SU-DHL-6 (cell line): Measurements from ENCODE around the gene ABHD5.

Experiments used
- H2AFZ ChIP-seq: fragments of 200-600 bp; sonication (generic); 2 replicates; pipeline ENCODE4 v1.6.1; 2014; ENCODE audit warnings: low read depth, mild to moderate bottlenecking, moderate library complexity, mixed read lengths, antibody characterized with exemption, low read length; ENCODE audit not compliant: severe bottlenecking
- H3F3A ChIP-seq: fragments of 200-600 bp; shearing (Covaris generic); 2 replicates; pipeline ENCODE4 v1.6.0; 2016; ENCODE audit warnings: antibody characterized with exemption, mild to moderate bottlenecking; ENCODE audit not compliant: insufficient read depth
- H3K27ac ChIP-seq: fragments of 200-600 bp; sonication (generic); 2 replicates; pipeline ENCODE4 v1.5.1; 2016; ENCODE audit warnings: low read depth, mild to moderate bottlenecking, low read length, moderate library complexity, mixed read lengths
- H3K27me3 ChIP-seq: fragments of 200-600 bp; sonication (generic), shearing (Covaris generic); 2 replicates; pipeline ENCODE4 v1.6.0; 2014; ENCODE audit warnings: mild to moderate bottlenecking, low read length
- H3K36me3 ChIP-seq: fragments of 200-600 bp; sonication (generic); 2 replicates; pipeline ENCODE4 v1.6.1; 2014; ENCODE audit warnings: mild to moderate bottlenecking, low read length, mixed read lengths
- H3K4me2 ChIP-seq: fragments of 300-600, 200-600 bp; shearing (Covaris generic), sonication (generic); 2 replicates; pipeline ENCODE4 v1.6.0; 2014; ENCODE audit warnings: low read length, low read depth, mild to moderate bottlenecking; ENCODE audit not compliant: poor library complexity, severe bottlenecking
- H3K4me3 ChIP-seq: fragments of 200-600 bp; sonication (generic); 2 replicates; pipeline ENCODE4 v1.5.1; 2014; ENCODE audit warnings: antibody characterized with exemption, low read length, mild to moderate bottlenecking, mixed read lengths; ENCODE audit not compliant: insufficient read depth, poor library complexity, severe bottlenecking
- H3K79me2 ChIP-seq: fragments of 200-600 bp; sonication (generic); 2 replicates; pipeline ENCODE4 v1.6.1; 2014; ENCODE audit warnings: mild to moderate bottlenecking, low read length, moderate library complexity; ENCODE audit not compliant: insufficient read depth
- H3K9ac ChIP-seq: fragments of 200-600 bp; sonication (generic); 2 replicates; pipeline ENCODE4 v1.7.0; 2014; ENCODE audit warnings: mild to moderate bottlenecking, low read length
- H3K9me2 ChIP-seq: fragments of 200-600 bp; sonication (generic); replicated peaks from 2 replicates; pipeline ENCODE4 v1.6.1; 2014; ENCODE audit warnings: low read length; ENCODE audit not compliant: insufficient read depth
- H3K9me3 ChIP-seq: fragments of 200-600 bp; sonication (generic); 2 replicates; pipeline ENCODE4 v1.6.1; 2014; ENCODE audit warnings: low read length, mixed read lengths; ENCODE audit not compliant: insufficient read depth
- H4K20me1 ChIP-seq: fragments of 200-600 bp; sonication (generic); 2 replicates; pipeline ENCODE4 v1.6.1; 2014; ENCODE audit warnings: low read depth, mild to moderate bottlenecking, antibody characterized with exemption, low read length, moderate library complexity, mixed read lengths
- CTCF ChIP-seq: fragments of 200-600 bp; sonication (generic); IDR thresholded peaks from one replicate; pipeline ENCODE4 v1.5.1; 2017; ENCODE audit warnings: antibody characterized with exemption, mild to moderate bottlenecking, low read length, moderate library complexity; ENCODE audit not compliant: insufficient read depth, poor library complexity, severe bottlenecking
- EZH2phosphoT487 ChIP-seq: fragments of 200-600 bp; sonication (generic), shearing (Covaris generic); conservative IDR thresholded peaks from 2 replicates; pipeline ENCODE4 v1.6.1; 2018; ENCODE audit warnings: mild to moderate bottlenecking, antibody characterized with exemption, low read length, moderate library complexity, mixed read lengths

The ABHD5 gene

GRCh38 chr3:43758592-43759225 lies 68.0 kb downstream of the ABHD5 start:
- Histone ChIP-seq H3K4me2 (no peak overlapping the region), H3F3A (no peaks in the 10 kb centered on the region), H3K36me3 (no peaks in the 10 kb centered on the region), H3K27me3 (no peaks in the 10 kb centered on the region), H3K9me2 (no peaks in the 10 kb centered on the region), H2AFZ (no peak overlapping the region), H3K79me2 (no peaks in the 10 kb centered on the region), H3K9me3 (no peaks in the 10 kb centered on the region), H4K20me1 (no peaks in the 10 kb centered on the region), H3K4me3 (no peak overlapping the region), H3K27ac (no peak overlapping the region), H3K9ac (no peak overlapping the region)
- TF ChIP-seq EZH2phosphoT487 (no peak), CTCF (no peak)

- no peaks in the 10 kb centered on the region for H3K36me3 ChIP-seq
These were observed 68.6 kb downstream of the ABHD5 start for GRCh38 chr3:43759297-43759782.

GRCh38 chr3:43759938-43760337 lies 69.2 kb downstream of the ABHD5 start:
- no peaks in the 10 kb centered on the region for H3K9me3 ChIP-seq
- no peak overlapping the region for H2AFZ ChIP-seq
- H3K9ac ChIP-seq, result no peak overlapping the region
- H4K20me1 ChIP-seq, result no peaks in the 10 kb centered on the region
- TF ChIP-seq CTCF (no peak), EZH2phosphoT487 (no peak)
- H3K36me3 ChIP-seq, result no peaks in the 10 kb centered on the region
- no peaks in the 10 kb centered on the region for H3K27me3 ChIP-seq
- no peak overlapping the region for H3K4me2 ChIP-seq
- H3F3A ChIP-seq, result no peaks in the 10 kb centered on the region
- no peaks in the 10 kb centered on the region for H3K79me2 ChIP-seq
- no peak overlapping the region for H3K4me3 ChIP-seq
- no peak overlapping the region for H3K27ac ChIP-seq
- no peaks in the 10 kb centered on the region for H3K9me2 ChIP-seq

More at GRCh38 chr3:43759297-43759782, 68.6 kb downstream of the ABHD5 start:
- H3K4me2 ChIP-seq, result no peak overlapping the region
- TF ChIP-seq EZH2phosphoT487, result no peak
- TF ChIP-seq CTCF, result no peak
- no peaks in the 10 kb centered on the region for H3F3A ChIP-seq
- H3K9me2 ChIP-seq, result no peaks in the 10 kb centered on the region
- no peaks in the 10 kb centered on the region for H3K27me3 ChIP-seq
- H2AFZ ChIP-seq, result no peak overlapping the region
- H3K9me3 ChIP-seq, result no peaks in the 10 kb centered on the region
- H3K9ac ChIP-seq, result no peak overlapping the region
- H4K20me1 ChIP-seq, result no peaks in the 10 kb centered on the region
- H3K4me3 ChIP-seq, result no peak overlapping the region
- H3K27ac ChIP-seq, result no peak overlapping the region
- H3K79me2 ChIP-seq, result no peaks in the 10 kb centered on the region
